HFFc6 (cell line): ENCODE results near the gene PCED1A. TPM values are rescaled to one million over a fixed set of nuclear protein-coding genes. Genes with fewer than 3 reads are reported as not detected.

ENCODE experiments used
- DNase-seq: peaks from one replicate; pipeline ENCODE4 v3.0.0-alpha.2; 2018
- H3K27ac Mint-ChIP-seq: 2 replicates; pipeline ENCODE4 v1.8.0; 2020; ENCODE audit warnings: mild to moderate bottlenecking, mixed read lengths
- H3K27me3 Mint-ChIP-seq: 2 replicates; pipeline ENCODE4 v1.8.0; 2021; ENCODE audit warnings: mild to moderate bottlenecking, moderate library complexity, mixed read lengths; ENCODE audit not compliant: insufficient read depth
- H3K36me3 Mint-ChIP-seq: 2 replicates; pipeline ENCODE4 v1.8.0; 2021; ENCODE audit warnings: low read depth, mixed read lengths
- H3K4me1 Mint-ChIP-seq: 2 replicates; pipeline ENCODE4 v1.8.0; 2020; ENCODE audit warnings: low read depth, mixed read lengths
- H3K4me3 Mint-ChIP-seq: 2 replicates; pipeline ENCODE4 v1.8.0; 2020; ENCODE audit warnings: mild to moderate bottlenecking, moderate library complexity, mixed read lengths
- H3K9me3 Mint-ChIP-seq: 2 replicates; pipeline ENCODE4 v1.8.0; 2020; ENCODE audit warnings: mild to moderate bottlenecking, mixed read lengths
- total RNA-seq, 6 experiments: library from RNA; stranded (reverse); fragmentation: NEBNext Ultra II Directional; extraction: Animal tissue kit (Norgen Biotek cat#: 25700); gene quantifications; 2 replicates in 1 of 6; 3 replicates in 5 of 6; pipeline ENCODE4 v1.2.3, GENCODE V29; 2021
- TF ChIP-seq, protein P1 (sequence below): fragments of 200-600 bp; sonication (generic); IDR thresholded peaks from 2 replicates; pipeline ENCODE4 v1.5.0; 2021; ENCODE audit warnings: antibody characterized with exemption, mild to moderate bottlenecking

PCED1A gene
- total RNA-seq, 6 experiments from 2014 or later: 22.0 to 24.8 (median 23.8) TPM

DNA sequence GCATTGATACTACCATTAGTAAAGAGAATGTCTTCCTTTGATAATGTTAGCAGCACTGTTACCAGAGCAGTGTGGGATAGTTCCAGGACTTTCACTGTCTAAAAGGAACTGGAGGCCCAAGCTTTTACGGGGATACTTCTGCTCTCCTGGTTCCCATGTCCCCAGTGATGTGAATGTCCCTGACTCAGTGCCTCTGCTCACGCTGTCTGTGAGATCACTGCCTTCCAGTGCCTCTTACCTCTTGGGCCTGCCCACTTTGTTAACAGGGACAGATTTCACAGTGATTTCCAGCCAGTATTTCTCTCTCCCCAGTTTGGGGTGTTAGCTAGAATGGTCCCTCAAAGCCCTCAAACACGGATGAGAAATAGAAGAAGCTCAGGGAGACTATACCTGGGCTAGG is 47.3 kb upstream of the PCED1A start:
- DNase-seq: no peak
- Mint-ChIP-seq H3K4me3 (no peak overlapping the region), H3K9me3 (no peaks in the 10 kb centered on the region), H3K4me1 (peaks cover 48% of the 10 kb centered on the region), H3K27me3 (peaks cover 5% of the 10 kb centered on the region; the same call in 1 of the 2 replicates), H3K27ac (no peak overlapping the region), H3K36me3 (peaks cover 3% of the 10 kb centered on the region; the same call in 1 of the 2 replicates)
- TF ChIP-seq, protein P1, sequence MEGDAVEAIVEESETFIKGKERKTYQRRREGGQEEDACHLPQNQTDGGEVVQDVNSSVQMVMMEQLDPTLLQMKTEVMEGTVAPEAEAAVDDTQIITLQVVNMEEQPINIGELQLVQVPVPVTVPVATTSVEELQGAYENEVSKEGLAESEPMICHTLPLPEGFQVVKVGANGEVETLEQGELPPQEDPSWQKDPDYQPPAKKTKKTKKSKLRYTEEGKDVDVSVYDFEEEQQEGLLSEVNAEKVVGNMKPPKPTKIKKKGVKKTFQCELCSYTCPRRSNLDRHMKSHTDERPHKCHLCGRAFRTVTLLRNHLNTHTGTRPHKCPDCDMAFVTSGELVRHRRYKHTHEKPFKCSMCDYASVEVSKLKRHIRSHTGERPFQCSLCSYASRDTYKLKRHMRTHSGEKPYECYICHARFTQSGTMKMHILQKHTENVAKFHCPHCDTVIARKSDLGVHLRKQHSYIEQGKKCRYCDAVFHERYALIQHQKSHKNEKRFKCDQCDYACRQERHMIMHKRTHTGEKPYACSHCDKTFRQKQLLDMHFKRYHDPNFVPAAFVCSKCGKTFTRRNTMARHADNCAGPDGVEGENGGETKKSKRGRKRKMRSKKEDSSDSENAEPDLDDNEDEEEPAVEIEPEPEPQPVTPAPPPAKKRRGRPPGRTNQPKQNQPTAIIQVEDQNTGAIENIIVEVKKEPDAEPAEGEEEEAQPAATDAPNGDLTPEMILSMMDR: no peak

DNA sequence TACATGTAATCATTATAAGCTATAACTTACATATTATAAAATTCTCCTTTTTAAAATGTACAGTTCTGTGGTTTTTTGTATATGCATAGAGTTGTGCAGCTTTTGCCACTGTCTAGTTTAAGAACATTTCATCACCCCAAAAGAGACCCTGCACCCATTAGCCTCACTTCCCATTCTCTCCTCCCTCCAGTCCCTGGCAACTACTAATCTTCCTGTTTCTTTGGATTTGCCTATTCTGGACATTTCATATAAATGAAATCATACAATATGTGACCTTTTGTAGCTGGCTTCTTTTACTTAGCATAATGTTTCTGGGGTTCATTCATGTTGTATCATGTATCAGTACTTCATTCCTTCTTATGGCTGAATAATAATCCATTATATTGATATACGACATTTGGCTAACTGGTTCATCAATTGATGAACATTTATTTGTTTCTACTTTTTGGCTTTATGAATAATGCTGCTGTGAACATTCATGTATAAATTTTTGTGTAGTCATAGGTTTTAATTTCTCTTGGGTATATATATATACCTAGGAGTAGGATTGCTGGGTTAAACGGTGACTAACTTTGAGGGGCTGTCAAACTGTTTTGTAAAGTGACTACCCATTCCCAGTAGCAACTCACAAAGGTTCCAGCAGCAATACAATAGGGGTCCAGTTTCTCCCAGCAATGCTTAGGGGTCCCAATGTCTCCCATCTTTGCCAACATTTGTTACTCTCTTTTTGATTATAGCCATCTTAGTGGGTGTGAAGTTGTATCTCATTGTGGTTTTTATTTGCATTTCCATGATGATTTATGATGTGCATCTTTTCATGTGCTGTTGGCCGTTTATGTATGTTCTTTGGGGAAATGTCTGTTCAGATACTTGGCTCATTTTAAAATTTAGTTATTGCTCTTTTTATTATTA is 43.5 kb upstream of the PCED1A start:
- Mint-ChIP-seq H3K27ac (no peak overlapping the region), H3K27me3 (no peaks in the 10 kb centered on the region), H3K9me3 (no peaks in the 10 kb centered on the region), H3K4me1 (peaks cover 38% of the 10 kb centered on the region), H3K4me3 (no peak overlapping the region), H3K36me3 (no peaks in the 10 kb centered on the region)
- no peak for DNase-seq
- TF ChIP-seq, protein P1: no peak

DNA sequence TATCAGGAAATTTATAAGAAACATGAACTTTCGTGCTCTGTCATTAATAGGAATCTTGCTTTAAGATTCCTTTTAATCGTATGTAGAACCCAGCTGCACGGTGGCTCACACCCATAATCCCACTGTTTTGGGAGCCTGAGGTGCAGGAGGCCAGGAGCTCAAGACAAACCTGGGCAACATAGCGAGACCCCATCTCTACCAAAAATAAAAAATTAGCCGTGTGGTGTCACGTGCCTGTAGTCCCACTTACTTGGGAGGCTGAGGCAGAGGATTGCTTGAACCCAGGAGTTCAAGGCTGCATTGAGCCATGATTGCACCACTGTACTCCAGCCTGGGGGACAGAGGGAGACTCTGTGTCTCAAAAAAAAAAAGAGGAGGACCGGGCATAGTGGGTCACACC is 40.2 kb upstream of the PCED1A start:
- Mint-ChIP-seq H3K4me3 (no peak overlapping the region), H3K36me3 (0 out of 2 replicates have a peak, but pooled peaks cover 5% of the 10 kb centered on the region), H3K9me3 (no peaks in the 10 kb centered on the region), H3K4me1 (peaks cover 52% of the 10 kb centered on the region), H3K27me3 (no peaks in the 10 kb centered on the region; the same call in 1 of the 2 replicates), H3K27ac (no peak overlapping the region)
- TF ChIP-seq, protein P1: no peak
- no peak for DNase-seq

DNA sequence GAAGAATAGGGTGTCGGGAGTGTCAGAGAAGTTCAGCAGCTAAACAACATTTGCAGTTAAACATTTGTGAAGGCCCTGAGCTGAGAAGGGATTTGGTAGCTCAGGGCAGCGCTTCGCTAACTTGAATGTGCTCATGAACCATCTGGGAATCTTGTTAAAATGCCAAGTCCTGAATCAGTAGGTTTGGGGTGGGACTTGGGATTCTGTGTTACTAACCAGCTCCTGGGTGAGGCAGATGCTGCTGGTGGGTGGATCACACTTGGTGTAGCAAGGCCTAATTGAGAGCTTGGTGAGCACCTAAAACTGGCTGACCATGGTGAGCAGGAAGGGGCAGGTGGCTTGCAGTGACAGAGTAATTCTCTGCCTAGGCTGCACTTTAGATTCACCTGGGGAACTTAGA is 38.7 kb upstream of the PCED1A start:
- H3K9me3 Mint-ChIP-seq: no peaks in the 10 kb centered on the region
- no peak overlapping the region for H3K4me3 Mint-ChIP-seq
- 0 out of 2 replicates have a peak, but pooled peaks cover 5% of the 10 kb centered on the region for H3K36me3 Mint-ChIP-seq
- TF ChIP-seq, protein P1: no peak
- peak; percentile 86 for DNase-seq
- no peaks in the 10 kb centered on the region; the same call in 1 of the 2 replicates for H3K27me3 Mint-ChIP-seq
- H3K27ac Mint-ChIP-seq: peak overlapping the region; percentile 81
- H3K4me1 Mint-ChIP-seq: peaks cover 54% of the 10 kb centered on the region

DNA sequence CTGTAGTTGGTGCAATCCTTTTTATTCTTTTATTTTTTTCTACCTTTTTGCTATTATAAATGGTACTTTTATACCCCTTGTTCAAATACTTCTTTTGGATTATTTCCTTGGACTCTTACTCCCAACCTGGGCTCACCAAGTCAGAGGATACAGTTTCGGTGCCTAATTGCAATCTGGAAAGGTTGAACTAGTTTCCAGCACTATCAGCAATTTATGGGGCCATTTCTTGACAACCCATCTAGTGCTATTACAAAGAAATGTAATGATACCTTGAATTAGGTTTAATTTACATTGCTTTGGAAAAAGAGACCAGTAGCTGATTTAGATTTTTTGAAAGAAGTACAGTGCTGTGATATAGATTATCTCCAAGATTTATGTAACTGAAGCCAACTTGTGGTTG is 38.1 kb upstream of the PCED1A start:
- Mint-ChIP-seq H3K4me1 (peaks cover 48% of the 10 kb centered on the region), H3K27ac (peak overlapping the region; percentile 81), H3K9me3 (no peaks in the 10 kb centered on the region), H3K27me3 (no peaks in the 10 kb centered on the region; the same call in 1 of the 2 replicates), H3K36me3 (0 out of 2 replicates have a peak, but pooled peaks cover 5% of the 10 kb centered on the region), H3K4me3 (no peak overlapping the region)
- TF ChIP-seq, protein P1: no peak
- DNase-seq: no peak
